Umbilical cord (tissue), 2 donors: ENCODE results near the gene METTL13. TPM values are rescaled to one million over a fixed set of nuclear protein-coding genes. Genes with fewer than 3 reads are reported as not detected.
"Not testable (repeated sequence)": the region's sequence is repeated elsewhere in the genome, so short reads cannot be mapped to it uniquely, and the experiment has no call there.

Experiments
- DNase-seq: peaks from one replicate; pipeline ENCODE4 v3.0.0-alpha.2; 2015; ENCODE audit warnings: low spot score
- total RNA-seq: library from RNA; depleted of rRNA; stranded (reverse); fragments of >200 nt; gene quantifications from one replicate; pipeline ENCODE4 v1.2.3, GENCODE V29; 2014; ENCODE audit warnings: low replicate concordance; ENCODE audit not compliant: insufficient read depth

METTL13 gene
- total RNA-seq, 1 donor from 2014 or later = 9.4 TPM

DNA sequence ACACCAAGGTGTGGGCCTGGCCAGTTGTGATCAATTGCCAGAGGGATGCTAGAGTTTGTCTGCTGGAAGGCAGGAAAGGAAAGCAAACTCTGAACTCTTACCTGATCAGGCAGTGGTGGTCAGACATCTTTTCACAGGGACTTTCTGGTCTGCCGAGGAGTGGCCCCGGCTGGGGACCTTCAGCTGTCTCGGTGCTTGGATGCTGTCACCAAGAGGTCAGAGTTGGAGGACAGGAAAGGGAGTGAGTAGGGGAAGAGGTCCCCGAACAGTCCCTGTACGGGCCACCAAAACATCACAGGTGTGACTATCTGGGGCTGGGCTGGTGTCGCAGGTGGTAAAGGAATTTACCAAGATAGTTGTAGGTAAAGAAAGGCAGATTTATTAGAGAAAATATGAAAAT is 17.7 kb upstream of the METTL13 start:
- no peak for DNase-seq

DNA sequence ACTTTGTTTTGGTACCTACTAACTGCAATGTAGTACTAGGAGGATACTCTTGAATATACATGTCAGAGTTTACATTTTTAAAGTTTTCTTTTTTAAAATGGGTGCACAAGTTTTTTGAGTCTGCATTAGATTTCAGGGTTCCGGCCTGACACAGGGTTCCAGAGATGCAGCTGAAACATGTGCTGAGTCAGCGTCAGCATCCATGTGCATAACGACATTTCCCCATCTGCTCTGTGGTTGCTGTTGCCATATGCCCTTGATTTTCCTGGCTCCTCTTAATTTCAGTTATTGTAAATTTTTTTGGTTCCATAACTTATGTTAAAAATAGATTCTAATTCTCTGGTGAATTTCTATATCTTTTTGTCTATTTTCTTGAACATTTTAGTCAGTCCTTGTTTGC is 12.3 kb upstream of the METTL13 start:
- DNase-seq = no peak

GRCh38 chr1:171769754-171770153 is 11.7 kb upstream of the METTL13 start:
- no peak for DNase-seq

GRCh38 chr1:171772312-171772711 is 9.1 kb upstream of the METTL13 start:
- no peak for DNase-seq

- DNase-seq = no peak
Measured at GRCh38 chr1:171780583-171781175, 781 bp upstream of the METTL13 start.

DNA sequence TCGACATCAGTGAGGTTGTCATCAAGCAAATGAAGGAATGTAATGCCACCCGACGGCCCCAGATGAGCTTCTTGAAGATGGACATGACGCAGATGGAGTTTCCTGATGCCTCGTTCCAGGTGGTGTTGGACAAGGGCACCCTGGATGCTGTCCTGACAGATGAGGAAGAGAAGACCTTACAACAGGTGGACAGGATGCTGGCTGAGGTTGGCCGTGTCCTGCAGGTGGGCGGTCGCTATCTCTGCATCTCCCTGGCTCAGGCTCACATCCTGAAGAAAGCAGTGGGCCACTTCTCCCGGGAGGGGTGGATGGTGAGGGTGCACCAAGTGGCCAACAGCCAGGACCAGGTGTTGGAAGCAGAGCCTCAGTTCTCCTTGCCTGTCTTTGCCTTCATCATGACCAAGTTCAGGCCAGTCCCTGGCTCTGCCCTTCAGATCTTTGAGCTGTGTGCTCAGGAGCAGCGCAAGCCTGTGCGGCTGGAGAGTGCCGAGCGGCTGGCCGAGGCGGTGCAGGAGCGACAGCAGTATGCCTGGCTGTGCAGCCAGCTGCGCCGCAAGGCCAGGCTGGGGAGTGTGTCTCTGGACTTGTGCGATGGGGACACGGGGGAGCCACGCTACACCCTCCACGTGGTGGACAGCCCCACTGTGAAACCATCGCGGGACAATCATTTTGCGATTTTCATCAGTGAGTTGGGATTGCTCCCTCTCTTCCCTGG is 2.5 kb downstream of the METTL13 start:
- DNase-seq = no peak

DNA sequence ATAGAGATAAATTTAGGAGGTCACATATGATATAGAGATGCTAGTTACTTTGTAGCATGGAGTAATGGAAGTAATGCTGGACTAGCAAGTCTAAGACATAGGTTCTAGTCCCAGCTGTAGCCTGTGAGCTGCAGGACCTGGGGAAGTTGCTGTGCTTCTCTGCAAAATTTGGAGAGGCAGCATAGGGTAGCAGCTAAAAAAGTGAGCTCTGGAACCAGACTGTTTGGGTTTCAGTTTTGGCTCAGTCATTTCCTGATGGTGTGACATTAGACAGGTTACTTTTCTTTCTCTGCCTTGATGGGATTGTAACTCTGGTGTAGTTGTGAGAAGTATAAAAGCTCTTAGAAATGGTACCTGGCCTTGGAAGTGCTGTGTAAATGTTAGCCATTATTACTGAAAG is 3.3 kb downstream of the METTL13 start:
- no peak for DNase-seq

DNA sequence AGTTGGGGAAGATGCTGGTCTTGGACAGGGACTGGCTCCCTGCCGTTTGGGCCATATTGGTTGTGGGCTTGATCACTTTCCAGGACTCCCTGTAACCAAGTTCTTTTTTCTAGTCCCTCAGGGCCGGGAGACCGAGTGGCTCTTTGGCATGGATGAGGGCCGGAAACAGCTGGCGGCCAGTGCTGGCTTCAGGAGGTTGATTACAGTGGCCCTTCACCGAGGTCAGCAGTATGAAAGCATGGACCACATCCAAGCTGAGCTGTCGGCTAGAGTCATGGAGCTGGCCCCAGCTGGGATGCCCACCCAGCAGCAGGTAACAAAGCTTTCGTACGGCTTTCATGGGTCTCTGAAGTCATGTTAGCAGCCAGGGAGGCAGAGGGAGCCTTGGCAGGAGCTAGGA is 4.3 kb downstream of the METTL13 start:
- no peak for DNase-seq

- no peak for DNase-seq
Measured at GRCh38 chr1:171786534-171786933, 5.1 kb downstream of the METTL13 start.

GRCh38 chr1:171787686-171788480 is 6.4 kb downstream of the METTL13 start:
- DNase-seq = no peak

- DNase-seq = no peak
Measured at GRCh38 chr1:171788696-171789095, 7.2 kb downstream of the METTL13 start.

DNA sequence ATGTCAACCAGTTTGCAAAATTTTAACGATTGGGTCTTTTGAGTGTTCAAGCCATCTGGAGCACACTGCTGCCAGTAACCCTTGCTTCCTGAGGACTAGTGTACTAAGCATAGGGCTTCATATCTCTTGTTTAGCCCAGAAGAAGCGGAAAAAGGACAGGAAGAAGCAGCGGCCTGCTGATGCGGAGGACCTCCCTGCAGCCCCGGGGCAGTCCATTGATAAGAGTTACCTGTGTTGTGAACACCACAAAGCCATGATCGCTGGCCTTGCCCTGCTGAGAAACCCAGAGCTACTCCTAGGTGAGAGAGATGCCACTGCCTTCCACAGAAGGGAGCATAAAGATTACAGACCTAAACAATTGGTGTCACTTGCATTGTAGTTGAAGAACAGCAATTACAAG is 8.9 kb downstream of the METTL13 start:
- DNase-seq = no peak

GRCh38 chr1:171792656-171793369 is 11.4 kb downstream of the METTL13 start:
- no peak for DNase-seq

- DNase-seq = no peak
Measured at GRCh38 chr1:171793636-171794035, 12.2 kb downstream of the METTL13 start.

DNA sequence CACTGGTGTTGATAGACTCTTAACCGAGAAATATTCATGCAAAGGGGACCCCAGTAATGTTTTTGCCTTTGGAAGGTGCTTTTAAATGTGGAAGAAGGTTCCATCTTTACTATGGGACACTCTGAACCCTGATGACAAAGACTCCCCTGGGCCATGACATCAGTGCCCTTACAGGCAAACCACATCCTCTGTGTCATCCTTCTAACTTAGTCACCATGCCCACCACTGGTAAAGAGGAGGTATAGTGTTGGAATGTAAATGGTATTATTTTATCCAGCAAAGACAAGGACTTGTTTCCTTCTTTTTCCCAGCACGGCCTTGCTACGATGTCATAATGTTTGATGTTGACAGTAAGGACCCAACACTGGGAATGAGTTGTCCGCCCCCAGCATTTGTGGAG is 12.6 kb downstream of the METTL13 start:
- DNase-seq = no peak

DNA sequence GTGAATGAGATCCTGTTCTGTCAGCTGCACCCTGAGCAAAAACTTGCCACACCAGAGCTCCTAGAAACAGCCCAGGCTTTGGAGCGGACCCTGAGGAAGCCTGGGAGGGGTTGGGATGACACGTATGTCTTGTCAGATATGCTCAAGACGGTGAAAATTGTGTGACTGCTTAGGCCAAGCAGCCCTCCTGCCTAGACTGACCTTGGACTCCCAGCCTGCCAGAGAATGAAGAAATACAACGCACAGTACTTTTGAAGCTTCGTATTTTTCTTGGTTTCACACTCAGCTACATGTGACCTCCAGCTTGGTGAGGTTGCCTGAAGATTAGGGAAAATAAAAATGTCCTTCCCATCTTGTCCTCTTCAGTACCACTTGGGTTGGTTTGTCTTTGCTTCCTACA is 15.1 kb downstream of the METTL13 start:
- DNase-seq = no peak

DNA sequence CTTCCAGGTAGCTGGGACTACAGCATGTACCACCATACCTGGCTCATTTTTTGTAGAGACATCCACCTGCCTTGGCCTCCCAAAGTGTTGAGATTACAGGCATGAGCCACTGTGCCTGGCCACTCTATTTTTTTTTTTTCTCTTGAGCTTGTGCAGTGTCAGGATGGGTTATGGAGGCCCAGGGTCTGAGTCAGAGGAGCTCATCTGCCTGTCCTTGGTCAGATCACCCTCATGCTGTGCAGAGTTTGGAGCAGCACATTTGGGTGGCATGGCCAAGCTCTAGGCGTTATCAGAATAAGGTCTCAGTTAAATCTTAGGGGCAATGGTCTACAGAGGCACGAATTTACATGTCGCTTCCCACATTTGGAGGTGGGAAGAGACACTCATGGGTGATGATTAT is 16.9 kb downstream of the METTL13 start:
- no peak for DNase-seq

DNA sequence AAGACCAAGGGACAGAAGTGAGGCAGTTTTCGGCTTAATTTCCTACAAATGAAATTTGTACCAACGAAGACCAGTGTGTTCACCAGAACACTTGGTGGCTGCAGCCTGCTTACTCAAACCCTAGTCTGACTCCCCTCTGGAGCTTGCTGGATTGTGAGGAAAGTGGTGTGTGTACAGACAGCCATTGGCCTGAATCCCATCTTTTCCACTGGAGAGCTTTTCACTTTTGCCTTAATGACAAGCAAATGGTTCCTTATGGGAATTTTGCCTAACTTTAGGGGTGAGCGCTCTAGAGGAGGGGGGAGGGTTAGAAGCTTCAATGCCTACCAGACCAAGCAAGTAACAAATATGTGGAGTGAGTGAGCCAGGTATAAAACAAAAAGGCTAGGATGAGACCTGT is 17.3 kb downstream of the METTL13 start:
- DNase-seq = no peak

DNA sequence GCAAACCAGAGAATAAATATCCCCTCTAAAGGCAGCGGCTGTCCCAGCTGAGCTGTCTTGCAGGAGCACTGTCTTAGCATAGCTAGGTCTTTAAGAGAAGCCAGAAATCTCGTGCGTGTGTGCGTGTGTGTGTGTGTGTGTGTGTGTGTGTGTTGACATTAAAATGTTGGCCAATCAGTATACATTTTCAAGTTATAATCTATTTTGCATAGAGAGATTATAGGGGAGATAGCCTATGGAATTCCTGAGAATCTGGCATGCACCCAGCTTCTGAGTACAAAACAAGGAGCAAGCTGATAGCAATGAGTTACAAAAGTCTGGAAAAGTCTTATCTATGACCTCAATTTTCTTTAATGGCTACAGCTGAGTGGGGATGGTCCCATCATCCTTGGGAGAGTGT is 17.7 kb downstream of the METTL13 start:
- no peak for DNase-seq

- DNase-seq = not testable (repeated sequence)
Measured at GRCh38 chr1:171799698-171800097, 18.2 kb downstream of the METTL13 start.

GRCh38 chr1:171800342-171800741 is 18.9 kb downstream of the METTL13 start:
- DNase-seq = no peak

GRCh38 chr1:171800851-171801250 is 19.4 kb downstream of the METTL13 start:
- DNase-seq = no peak
